Activated CD4-positive, alpha-beta T cell treated with anti-CD3 and anti-CD28 coated beads for 24 hours (primary cell): Measurements from ENCODE around the gene MAPK7.

ENCODE experiments used
- DNase-seq, 2 donors: peaks; one replicate each; pipeline ENCODE4 v3.0.0-alpha.2; 2020; ENCODE audit warnings: low read depth in 2 of 2

Gene MAPK7

GRCh38 chr17:19421219-19421618 lies 42.9 kb downstream of the MAPK7 start:
- no peak for DNase-seq

- no peak for DNase-seq
Observed at GRCh38 chr17:19421926-19422325, 43.6 kb downstream of the MAPK7 start.

GRCh38 chr17:19424934-19425868 lies 46.9 kb downstream of the MAPK7 start:
- no peak for DNase-seq

- no peak for DNase-seq
Observed at GRCh38 chr17:19426631-19427030, 48.3 kb downstream of the MAPK7 start.

- no peak for DNase-seq
Observed at GRCh38 chr17:19431691-19432090, 53.4 kb downstream of the MAPK7 start.
